H9 (cell line): Measurements from ENCODE around the gene RAB35. TPM values are rescaled to one million over a fixed set of nuclear protein-coding genes. Genes with fewer than 3 reads are reported as not detected.

ENCODE experiments used
- DNase-seq: peaks from one replicate; pipeline ENCODE4 v3.0.0-alpha.2; 2017
- H2AFZ ChIP-seq: one replicate; pipeline ENCODE4 v1.6.1; 2013; ENCODE audit warnings: mild to moderate bottlenecking, low read length, control low read depth, moderate library complexity
- H2AK5ac ChIP-seq: 2 replicates; pipeline ENCODE4 v1.6.1; 2013; ENCODE audit warnings: low read length, control low read depth, mixed read lengths; ENCODE audit not compliant: insufficient read length
- H2BK120ac ChIP-seq: one replicate; pipeline ENCODE4 v1.6.1; 2013; ENCODE audit warnings: low read depth, mild to moderate bottlenecking, low read length, control low read depth, inconsistent platforms; ENCODE audit not compliant: poor library complexity, severe bottlenecking
- H2BK12ac ChIP-seq: 2 replicates; pipeline ENCODE4 v1.6.1; 2013; ENCODE audit warnings: low read length, control low read depth, mixed read lengths, low read depth; ENCODE audit not compliant: insufficient read length
- H2BK15ac ChIP-seq: 2 replicates; pipeline ENCODE4 v1.6.1; 2013; ENCODE audit warnings: low read depth, low read length, control low read depth
- H2BK20ac ChIP-seq: one replicate; pipeline ENCODE4 v1.6.1; 2013; ENCODE audit warnings: low read depth, mild to moderate bottlenecking, low read length, control low read depth, inconsistent platforms; ENCODE audit not compliant: poor library complexity, severe bottlenecking
- H2BK5ac ChIP-seq: 2 replicates; pipeline ENCODE4 v1.6.1; 2013; ENCODE audit warnings: low read length, control low read depth, mixed read lengths; ENCODE audit not compliant: insufficient read length
- H3K14ac ChIP-seq: 2 replicates; pipeline ENCODE4 v1.6.1; 2013; ENCODE audit warnings: low read length, control low read depth; ENCODE audit not compliant: insufficient read depth
- H3K18ac ChIP-seq: 2 replicates; pipeline ENCODE4 v1.6.1; 2013; ENCODE audit warnings: low read depth, mild to moderate bottlenecking, mixed read lengths, low read length, control low read depth; ENCODE audit not compliant: insufficient read length
- H3K23ac ChIP-seq: 2 replicates; pipeline ENCODE4 v1.6.1; 2013; ENCODE audit warnings: low read length, control low read depth, mixed read lengths, low read depth; ENCODE audit not compliant: insufficient read length
- H3K23me2 ChIP-seq: 2 replicates; pipeline ENCODE4 v1.6.1; 2013; ENCODE audit warnings: low read depth, mild to moderate bottlenecking, mixed read lengths, low read length, control low read depth; ENCODE audit not compliant: insufficient read length, poor library complexity, severe bottlenecking
- H3K27ac ChIP-seq: 2 replicates; pipeline ENCODE4 v1.5.1; 2013; ENCODE audit warnings: low read length, control low read depth, mixed read lengths, low read depth; ENCODE audit not compliant: insufficient read length
- H3K27me3 ChIP-seq: 2 replicates; pipeline ENCODE4 v1.6.1; 2013; ENCODE audit warnings: low read length, control low read depth, inconsistent platforms; ENCODE audit not compliant: insufficient read depth
- H3K4ac ChIP-seq: 2 replicates; pipeline ENCODE4 v1.6.1; 2013; ENCODE audit warnings: low read depth, mild to moderate bottlenecking, control low read depth, inconsistent platforms, low read length, moderate library complexity
- H3K4me1 ChIP-seq: 2 replicates; pipeline ENCODE4 v1.6.1; 2013; ENCODE audit warnings: low read length, control low read depth, inconsistent platforms; ENCODE audit not compliant: insufficient read depth
- H3K4me2 ChIP-seq: 2 replicates; pipeline ENCODE4 v1.6.1; 2013; ENCODE audit warnings: low read length, control low read depth, mixed read lengths; ENCODE audit not compliant: insufficient read length, insufficient read depth
- H3K56ac ChIP-seq: 2 replicates; pipeline ENCODE4 v1.6.1; 2013; ENCODE audit warnings: low read depth, mild to moderate bottlenecking, mixed read lengths, low read length, control low read depth; ENCODE audit not compliant: insufficient read length
- H3K79me1 ChIP-seq: 2 replicates; pipeline ENCODE4 v1.6.1; 2013; ENCODE audit warnings: low read depth, mild to moderate bottlenecking, moderate library complexity, low read length, control low read depth, inconsistent platforms; ENCODE audit not compliant: insufficient read depth, poor library complexity, severe bottlenecking
- H3K79me2 ChIP-seq: 2 replicates; pipeline ENCODE4 v1.6.1; 2013; ENCODE audit warnings: low read length, control low read depth, inconsistent platforms; ENCODE audit not compliant: insufficient read depth
- H3K9ac ChIP-seq: 2 replicates; pipeline ENCODE4 v1.6.1; 2013; ENCODE audit warnings: low read length, control low read depth, mixed read lengths; ENCODE audit not compliant: insufficient read length; ENCODE audit errors: extremely low read depth
- H3K9me3 ChIP-seq: one replicate; pipeline ENCODE4 v1.6.1; 2013; ENCODE audit warnings: low read depth, low read length, inconsistent platforms; ENCODE audit not compliant: control insufficient read depth
- H3T11ph ChIP-seq: one replicate; pipeline ENCODE4 v1.6.1; 2013; ENCODE audit warnings: mild to moderate bottlenecking, low read length, control low read depth, inconsistent platforms
- H4K20me1 ChIP-seq: one replicate; pipeline ENCODE4 v1.6.1; 2013; ENCODE audit not compliant: control insufficient read depth, insufficient read length, insufficient read depth
- H4K5ac ChIP-seq: 2 replicates; pipeline ENCODE4 v1.6.1; 2013; ENCODE audit warnings: low read depth, mild to moderate bottlenecking, mixed read lengths, low read length, control low read depth; ENCODE audit not compliant: insufficient read length
- H4K8ac ChIP-seq: replicated peaks from 2 replicates; pipeline ENCODE4 v1.6.1; 2013; ENCODE audit warnings: low read length, control low read depth, mixed read lengths, low read depth; ENCODE audit not compliant: insufficient read length
- H4K91ac ChIP-seq: 2 replicates; pipeline ENCODE4 v1.6.1; 2013; ENCODE audit warnings: low read depth, mild to moderate bottlenecking, moderate library complexity, mixed read lengths, low read length, control low read depth; ENCODE audit not compliant: insufficient read length
- H3K27ac Mint-ChIP-seq, 3 experiments: 2 replicates in 2 of 3; 3 replicates in 1 of 3; pipeline ENCODE4 v1.8.0; 2020 to 2021; ENCODE audit warnings: mixed read lengths in 3 of 3, mild to moderate bottlenecking in 1 of 3, moderate library complexity in 1 of 3
- H3K27me3 Mint-ChIP-seq: 2 replicates; pipeline ENCODE4 v1.8.0; 2021; ENCODE audit warnings: low read depth, mild to moderate bottlenecking, moderate library complexity, mixed read lengths
- H3K36me3 Mint-ChIP-seq, 3 experiments: 2 replicates in 2 of 3; 3 replicates in 1 of 3; pipeline ENCODE4 v1.8.0; 2020 to 2021; ENCODE audit warnings: low read depth in 3 of 3, mixed read lengths in 3 of 3; ENCODE audit not compliant: insufficient read depth in 1 of 3
- H3K4me1 Mint-ChIP-seq, 2 experiments: 2 replicates each; pipeline ENCODE4 v1.8.0; 2020; ENCODE audit warnings: mixed read lengths in 2 of 2
- H3K4me3 Mint-ChIP-seq, 2 experiments: 2 replicates in 1 of 2; 3 replicates in 1 of 2; pipeline ENCODE4 v1.8.0; 2020 to 2021; ENCODE audit warnings: mild to moderate bottlenecking in 2 of 2, mixed read lengths in 2 of 2, moderate library complexity in 1 of 2
- H3K9me3 Mint-ChIP-seq, 2 experiments: 2 replicates in 1 of 2; 3 replicates in 1 of 2; pipeline ENCODE4 v1.8.0; 2020; ENCODE audit warnings: mild to moderate bottlenecking in 2 of 2, mixed read lengths in 2 of 2, moderate library complexity in 1 of 2
- WGBS: extraction: QIAGEN DNeasy Blood & Tissue Kit; methylation state at CpG from one replicate; pipeline ENCODE4 v1.1.7; 2013; ENCODE audit warnings: missing lambda C conversion rate, low lambda C conversion rate, mixed read lengths; ENCODE audit not compliant: insufficient read length; ENCODE audit errors: extremely low coverage; 5-methylcytosine and 5-hydroxymethylcytosine counted together
- total RNA-seq: library from RNA; stranded (reverse); gene quantifications from 2 replicates; pipeline ENCODE4 v1.2.1, GENCODE V29; 2021
- TF ChIP-seq, protein P1 (sequence below): fragments of 200-600 bp; sonication (generic); conservative IDR thresholded peaks from 3 replicates; pipeline ENCODE4 v1.8.0; 2021; ENCODE audit warnings: antibody characterized with exemption, mild to moderate bottlenecking

Gene RAB35
- total RNA-seq, 1 experiment from 2014 or later: 60.0 TPM

GRCh38 chr12:120142231-120142877 lies 25.8 kb upstream of the RAB35 start:
- H3K79me2 ChIP-seq: no peaks in the 10 kb centered on the region
- H3K4me1 Mint-ChIP-seq: no peaks in the 10 kb centered on the region
- no CpG with 5 or more reads among the region's 14 CpGs for WGBS

More at GRCh38 chr12:120142231-120142877, 25.8 kb upstream of the RAB35 start:
- no peak overlapping the region for H2BK15ac ChIP-seq
- H3K18ac ChIP-seq: no peak overlapping the region
- H2BK5ac ChIP-seq: no peak overlapping the region
- no peak overlapping the region for H4K91ac ChIP-seq
- TF ChIP-seq, protein P1, sequence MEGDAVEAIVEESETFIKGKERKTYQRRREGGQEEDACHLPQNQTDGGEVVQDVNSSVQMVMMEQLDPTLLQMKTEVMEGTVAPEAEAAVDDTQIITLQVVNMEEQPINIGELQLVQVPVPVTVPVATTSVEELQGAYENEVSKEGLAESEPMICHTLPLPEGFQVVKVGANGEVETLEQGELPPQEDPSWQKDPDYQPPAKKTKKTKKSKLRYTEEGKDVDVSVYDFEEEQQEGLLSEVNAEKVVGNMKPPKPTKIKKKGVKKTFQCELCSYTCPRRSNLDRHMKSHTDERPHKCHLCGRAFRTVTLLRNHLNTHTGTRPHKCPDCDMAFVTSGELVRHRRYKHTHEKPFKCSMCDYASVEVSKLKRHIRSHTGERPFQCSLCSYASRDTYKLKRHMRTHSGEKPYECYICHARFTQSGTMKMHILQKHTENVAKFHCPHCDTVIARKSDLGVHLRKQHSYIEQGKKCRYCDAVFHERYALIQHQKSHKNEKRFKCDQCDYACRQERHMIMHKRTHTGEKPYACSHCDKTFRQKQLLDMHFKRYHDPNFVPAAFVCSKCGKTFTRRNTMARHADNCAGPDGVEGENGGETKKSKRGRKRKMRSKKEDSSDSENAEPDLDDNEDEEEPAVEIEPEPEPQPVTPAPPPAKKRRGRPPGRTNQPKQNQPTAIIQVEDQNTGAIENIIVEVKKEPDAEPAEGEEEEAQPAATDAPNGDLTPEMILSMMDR: no peak
- no peak overlapping the region for H3K4ac ChIP-seq
- no peaks in the 10 kb centered on the region for H3K23me2 ChIP-seq
- H3K27ac Mint-ChIP-seq: peak overlapping the region in 1 of 3 experiments; percentile 67; a peak in 1 of 7 replicates
- H2AK5ac ChIP-seq: no peak overlapping the region
- no peak for DNase-seq
- no peaks in the 10 kb centered on the region for H3K27me3 Mint-ChIP-seq
- H3K56ac ChIP-seq: no peak overlapping the region
- no peak overlapping the region for H2AFZ ChIP-seq
- no peak overlapping the region for H3K23ac ChIP-seq
- no peak overlapping the region for H2BK12ac ChIP-seq
- H3K79me1 ChIP-seq: no peaks in the 10 kb centered on the region
- no peak overlapping the region for H4K8ac ChIP-seq
- H3K36me3 Mint-ChIP-seq: peaks cover 65 to 89% (median 89%) of the 10 kb centered on the region in 3 experiments; a peak in 6 of 7 replicates
- no peaks in the 10 kb centered on the region for H3K9me3 ChIP-seq
- H2BK20ac ChIP-seq: no peak overlapping the region
- no peak overlapping the region for H2BK120ac ChIP-seq
- no peaks in the 10 kb centered on the region for H3K9me3 Mint-ChIP-seq
- H3T11ph ChIP-seq: no peak overlapping the region
- H3K9ac ChIP-seq: no peak overlapping the region
- no peaks in the 10 kb centered on the region for H4K20me1 ChIP-seq
- H3K14ac ChIP-seq: no peak overlapping the region
- no peak overlapping the region for H4K5ac ChIP-seq
- no peak overlapping the region for H3K4me2 ChIP-seq
- H3K4me3 Mint-ChIP-seq: no peak overlapping the region
- H3K27me3 ChIP-seq: no peaks in the 10 kb centered on the region
- H3K4me1 ChIP-seq: no peaks in the 10 kb centered on the region
- H3K27ac ChIP-seq: no peak overlapping the region
